Measurements from ENCODE around the gene BMP7. TPM values are rescaled to one million over a fixed set of nuclear protein-coding genes. Genes with fewer than 3 reads are reported as not detected.

Gene BMP7
- total and polyA plus RNA-seq, 2 of the 13 experiments (the other 11 are each of a cell fraction or from before 2014, with no cell fraction given) = not detected

GRCh38 chr20:57130160-57130772 is 136.2 kb downstream of the BMP7 start (continued):
- TF ChIP-seq GFI1 (CRISPR knock-in tag; IDR thresholded peaks at IDR 0.05; ENCODE audit: borderline replicate concordance) = no peak
- TF ChIP-seq ZKSCAN1 (IDR thresholded peaks at IDR 0.05; ENCODE audit: low read length) = peak; percentile 23; the same call in 1 of the 2 replicates
- TF ChIP-seq SMYD3 (CRISPR knock-in tag; IDR thresholded peaks at IDR 0.05) = no peak
- TF ChIP-seq MBD4 (IDR thresholded peaks at IDR 0.05; ENCODE audit: borderline replicate concordance, low read length) = no peak
- peak; percentile 86 for TF ChIP-seq MED1 (CRISPR knock-in tag; IDR thresholded peaks at IDR 0.05)
- no peak for TF ChIP-seq CREB1 (IDR thresholded peaks at IDR 0.05)
- peak; percentile 61; the same call in 1 of the 2 replicates for TF ChIP-seq CREB1 (CRISPR knock-in tag; IDR thresholded peaks at IDR 0.05)
- no peak for TF ChIP-seq HIVEP1 (CRISPR knock-in tag; IDR thresholded peaks at IDR 0.05)
- peak; percentile 61; the same call in 1 of the 2 replicates for TF ChIP-seq MEIS1 (CRISPR knock-in tag; IDR thresholded peaks at IDR 0.05; ENCODE audit: borderline replicate concordance)
- no peak for TF ChIP-seq U2AF2 (IDR thresholded peaks at IDR 0.05; ENCODE audit: low read depth, low read length)
- TF ChIP-seq, protein P1, sequence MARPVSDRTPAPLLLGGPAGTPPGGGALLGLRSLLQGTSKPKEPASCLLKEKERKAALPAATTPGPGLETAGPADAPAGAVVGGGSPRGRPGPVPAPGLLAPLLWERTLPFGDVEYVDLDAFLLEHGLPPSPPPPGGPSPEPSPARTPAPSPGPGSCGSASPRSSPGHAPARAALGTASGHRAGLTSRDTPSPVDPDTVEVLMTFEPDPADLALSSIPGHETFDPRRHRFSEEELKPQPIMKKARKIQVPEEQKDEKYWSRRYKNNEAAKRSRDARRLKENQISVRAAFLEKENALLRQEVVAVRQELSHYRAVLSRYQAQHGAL (CRISPR knock-in tag; IDR thresholded peaks at IDR 0.05; ENCODE audit: not compliant biosample characterization) = no peak
- TF ChIP-seq ZNF768 (CRISPR knock-in tag; IDR thresholded peaks at IDR 0.05) = no peak
- TF ChIP-seq ZBTB3 (CRISPR knock-in tag; IDR thresholded peaks at IDR 0.05; ENCODE audit: borderline replicate concordance, low read depth) = no peak
- no peak for TF ChIP-seq RNF219 (CRISPR knock-in tag; IDR thresholded peaks at IDR 0.05)
- TF ChIP-seq TBP (CRISPR knock-in tag; IDR thresholded peaks at IDR 0.05) = no peak
- TF ChIP-seq, protein P2, sequence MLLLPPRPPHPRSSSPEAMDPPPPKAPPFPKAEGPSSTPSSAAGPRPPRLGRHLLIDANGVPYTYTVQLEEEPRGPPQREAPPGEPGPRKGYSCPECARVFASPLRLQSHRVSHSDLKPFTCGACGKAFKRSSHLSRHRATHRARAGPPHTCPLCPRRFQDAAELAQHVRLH (CRISPR knock-in tag; IDR thresholded peaks at IDR 0.05; ENCODE audit: borderline replicate concordance, low read depth) = no peak
- TF ChIP-seq RXRB (CRISPR knock-in tag; IDR thresholded peaks at IDR 0.05; ENCODE audit: borderline replicate concordance) = peak; percentile 83
- no peak; the same call in 1 of the 2 replicates for TF ChIP-seq ATM (IDR thresholded peaks at IDR 0.05; ENCODE audit: borderline replicate concordance)
- no peak for TF ChIP-seq GPN1 (CRISPR knock-in tag; IDR thresholded peaks at IDR 0.05; ENCODE audit: borderline replicate concordance)
- peak; percentile 85; the same call in 1 of the 2 replicates for TF ChIP-seq SMAD3 (CRISPR knock-in tag; IDR thresholded peaks at IDR 0.05)
- no peak; the same call in 1 of the 2 replicates for TF ChIP-seq KDM2A (CRISPR knock-in tag; IDR thresholded peaks at IDR 0.05; ENCODE audit: borderline replicate concordance, low read depth)
- peak; percentile 57; the same call in 1 of the 2 replicates for TF ChIP-seq PRDM10 (CRISPR knock-in tag; IDR thresholded peaks at IDR 0.05; ENCODE audit: low read depth)
- no peak for TF ChIP-seq GTF3A (CRISPR knock-in tag; conservative IDR thresholded peaks at IDR 0.05)
- TF ChIP-seq BORCS8-MEF2B (CRISPR knock-in tag; IDR thresholded peaks at IDR 0.05) = peak; percentile 94
- peak; percentile 94 for TF ChIP-seq HNF4A (CRISPR knock-in tag; IDR thresholded peaks at IDR 0.05)
